ENCODE data around the gene ELMO3.

DNA sequence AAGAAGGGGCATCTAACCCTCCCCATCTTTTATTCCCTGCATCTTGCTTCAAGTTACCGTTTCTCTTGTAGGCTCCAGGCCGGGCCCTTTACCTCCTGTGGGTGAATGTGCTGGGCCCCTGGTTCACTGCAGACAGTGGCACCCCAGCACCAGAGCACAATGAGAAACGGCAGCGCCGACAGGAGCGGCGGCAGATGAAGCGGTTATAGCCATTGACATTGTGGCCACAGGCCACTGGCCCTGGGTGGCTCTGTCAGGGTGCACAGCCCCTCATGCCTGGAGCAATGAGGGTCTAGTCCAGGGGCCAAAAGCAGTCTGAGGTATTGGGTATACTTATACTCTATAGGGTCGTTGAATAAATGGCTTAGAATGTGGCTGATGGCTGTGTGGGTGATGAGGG is 30.0 kb downstream of the ELMO3 start:
- TF ChIP-seq EGR1 (IDR thresholded peaks at IDR 0.05; ENCODE audit: low read depth) (no peak), POLR2A (IDR thresholded peaks at IDR 0.05; ENCODE audit: borderline replicate concordance, extremely low read depth, insufficient read depth, insufficient read length) (no peak), EZH2 (IDR thresholded peaks at IDR 0.05) (no peak), POLR2AphosphoS5 (IDR thresholded peaks at IDR 0.05; ENCODE audit: low read depth, low read length) (no peak), ZNF274 (IDR thresholded peaks at IDR 0.05; ENCODE audit: low read depth, low read length) (no peak), EZH2phosphoT487 (IDR thresholded peaks at IDR 0.05; ENCODE audit: borderline replicate concordance) (no peak), SIN3A (IDR thresholded peaks at IDR 0.05; ENCODE audit: low read depth) (no peak), TCF7L2 (IDR thresholded peaks at IDR 0.05; ENCODE audit: borderline replicate concordance, extremely low read depth, insufficient read depth, insufficient read length) (no peak), FOSL1 (IDR thresholded peaks at IDR 0.05; ENCODE audit: low read depth) (no peak), SRF (IDR thresholded peaks at IDR 0.05; ENCODE audit: low read depth) (no peak), YY1 (IDR thresholded peaks at IDR 0.05; ENCODE audit: extremely low read depth, insufficient replicate concordance, low read depth, low read length) (no peak)
- TF ChIP-seq, protein P1, sequence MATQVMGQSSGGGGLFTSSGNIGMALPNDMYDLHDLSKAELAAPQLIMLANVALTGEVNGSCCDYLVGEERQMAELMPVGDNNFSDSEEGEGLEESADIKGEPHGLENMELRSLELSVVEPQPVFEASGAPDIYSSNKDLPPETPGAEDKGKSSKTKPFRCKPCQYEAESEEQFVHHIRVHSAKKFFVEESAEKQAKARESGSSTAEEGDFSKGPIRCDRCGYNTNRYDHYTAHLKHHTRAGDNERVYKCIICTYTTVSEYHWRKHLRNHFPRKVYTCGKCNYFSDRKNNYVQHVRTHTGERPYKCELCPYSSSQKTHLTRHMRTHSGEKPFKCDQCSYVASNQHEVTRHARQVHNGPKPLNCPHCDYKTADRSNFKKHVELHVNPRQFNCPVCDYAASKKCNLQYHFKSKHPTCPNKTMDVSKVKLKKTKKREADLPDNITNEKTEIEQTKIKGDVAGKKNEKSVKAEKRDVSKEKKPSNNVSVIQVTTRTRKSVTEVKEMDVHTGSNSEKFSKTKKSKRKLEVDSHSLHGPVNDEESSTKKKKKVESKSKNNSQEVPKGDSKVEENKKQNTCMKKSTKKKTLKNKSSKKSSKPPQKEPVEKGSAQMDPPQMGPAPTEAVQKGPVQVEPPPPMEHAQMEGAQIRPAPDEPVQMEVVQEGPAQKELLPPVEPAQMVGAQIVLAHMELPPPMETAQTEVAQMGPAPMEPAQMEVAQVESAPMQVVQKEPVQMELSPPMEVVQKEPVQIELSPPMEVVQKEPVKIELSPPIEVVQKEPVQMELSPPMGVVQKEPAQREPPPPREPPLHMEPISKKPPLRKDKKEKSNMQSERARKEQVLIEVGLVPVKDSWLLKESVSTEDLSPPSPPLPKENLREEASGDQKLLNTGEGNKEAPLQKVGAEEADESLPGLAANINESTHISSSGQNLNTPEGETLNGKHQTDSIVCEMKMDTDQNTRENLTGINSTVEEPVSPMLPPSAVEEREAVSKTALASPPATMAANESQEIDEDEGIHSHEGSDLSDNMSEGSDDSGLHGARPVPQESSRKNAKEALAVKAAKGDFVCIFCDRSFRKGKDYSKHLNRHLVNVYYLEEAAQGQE (IDR thresholded peaks at IDR 0.05; ENCODE audit: low read depth), result no peak
- TF ChIP-seq, protein P2, sequence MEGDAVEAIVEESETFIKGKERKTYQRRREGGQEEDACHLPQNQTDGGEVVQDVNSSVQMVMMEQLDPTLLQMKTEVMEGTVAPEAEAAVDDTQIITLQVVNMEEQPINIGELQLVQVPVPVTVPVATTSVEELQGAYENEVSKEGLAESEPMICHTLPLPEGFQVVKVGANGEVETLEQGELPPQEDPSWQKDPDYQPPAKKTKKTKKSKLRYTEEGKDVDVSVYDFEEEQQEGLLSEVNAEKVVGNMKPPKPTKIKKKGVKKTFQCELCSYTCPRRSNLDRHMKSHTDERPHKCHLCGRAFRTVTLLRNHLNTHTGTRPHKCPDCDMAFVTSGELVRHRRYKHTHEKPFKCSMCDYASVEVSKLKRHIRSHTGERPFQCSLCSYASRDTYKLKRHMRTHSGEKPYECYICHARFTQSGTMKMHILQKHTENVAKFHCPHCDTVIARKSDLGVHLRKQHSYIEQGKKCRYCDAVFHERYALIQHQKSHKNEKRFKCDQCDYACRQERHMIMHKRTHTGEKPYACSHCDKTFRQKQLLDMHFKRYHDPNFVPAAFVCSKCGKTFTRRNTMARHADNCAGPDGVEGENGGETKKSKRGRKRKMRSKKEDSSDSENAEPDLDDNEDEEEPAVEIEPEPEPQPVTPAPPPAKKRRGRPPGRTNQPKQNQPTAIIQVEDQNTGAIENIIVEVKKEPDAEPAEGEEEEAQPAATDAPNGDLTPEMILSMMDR (IDR thresholded peaks at IDR 0.05 in 2 of 3, conservative IDR thresholded peaks at IDR 0.05 in 1 of 3; ENCODE audit: borderline replicate concordance in 1 of 3, insufficient read depth in 1 of 3, low read depth in 2 of 3, low read length in 2 of 3), result no peak
- TF ChIP-seq, protein P3, sequence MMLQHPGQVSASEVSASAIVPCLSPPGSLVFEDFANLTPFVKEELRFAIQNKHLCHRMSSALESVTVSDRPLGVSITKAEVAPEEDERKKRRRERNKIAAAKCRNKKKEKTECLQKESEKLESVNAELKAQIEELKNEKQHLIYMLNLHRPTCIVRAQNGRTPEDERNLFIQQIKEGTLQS (IDR thresholded peaks at IDR 0.05), result no peak

Data from HCT116 (cell line).